ENCODE results near the gene AACS. TPM values are rescaled to one million over a fixed set of nuclear protein-coding genes. Genes with fewer than 3 reads are reported as not detected.

Gene AACS
- polyA plus RNA-seq, 1 experiment, result 18.0 TPM

DNA sequence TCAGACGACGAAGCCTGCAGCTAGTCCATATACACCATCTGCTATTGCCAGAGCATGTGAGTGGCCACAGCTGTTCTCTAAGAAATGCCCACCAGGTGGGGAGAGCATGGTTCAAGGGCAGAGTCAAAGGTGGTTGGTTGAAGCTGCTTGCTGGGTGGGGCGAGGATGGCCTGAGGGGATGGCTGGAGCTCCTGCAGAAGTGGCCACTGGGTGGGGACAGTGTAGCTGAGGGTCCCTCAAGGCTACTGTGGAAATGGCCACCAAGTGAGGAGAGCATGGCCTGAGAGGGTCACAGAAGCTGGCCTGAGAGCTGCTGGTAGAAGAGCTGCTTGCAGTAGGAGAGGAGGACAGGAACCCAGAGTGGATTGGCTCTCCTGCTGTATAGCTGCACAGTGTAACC lies 102.4 kb downstream of the AACS start:
- H3K27me3 ChIP-seq (ENCODE audit: control insufficient read depth, insufficient read depth, low read length), result peaks cover 2% of the 10 kb centered on the region
- H3K9me3 ChIP-seq (ENCODE audit: control insufficient read depth, insufficient read depth, low read length), result no peaks in the 10 kb centered on the region
- H3K4me3 ChIP-seq (ENCODE audit: low read depth, low read length), result no peak overlapping the region
- ChIA-PET POLR2A (no interaction called here), CTCF (no interaction called here)
- H3K27ac ChIP-seq (ENCODE audit: low read depth, low read length), result no peak overlapping the region
- TF ChIP-seq, protein P1, sequence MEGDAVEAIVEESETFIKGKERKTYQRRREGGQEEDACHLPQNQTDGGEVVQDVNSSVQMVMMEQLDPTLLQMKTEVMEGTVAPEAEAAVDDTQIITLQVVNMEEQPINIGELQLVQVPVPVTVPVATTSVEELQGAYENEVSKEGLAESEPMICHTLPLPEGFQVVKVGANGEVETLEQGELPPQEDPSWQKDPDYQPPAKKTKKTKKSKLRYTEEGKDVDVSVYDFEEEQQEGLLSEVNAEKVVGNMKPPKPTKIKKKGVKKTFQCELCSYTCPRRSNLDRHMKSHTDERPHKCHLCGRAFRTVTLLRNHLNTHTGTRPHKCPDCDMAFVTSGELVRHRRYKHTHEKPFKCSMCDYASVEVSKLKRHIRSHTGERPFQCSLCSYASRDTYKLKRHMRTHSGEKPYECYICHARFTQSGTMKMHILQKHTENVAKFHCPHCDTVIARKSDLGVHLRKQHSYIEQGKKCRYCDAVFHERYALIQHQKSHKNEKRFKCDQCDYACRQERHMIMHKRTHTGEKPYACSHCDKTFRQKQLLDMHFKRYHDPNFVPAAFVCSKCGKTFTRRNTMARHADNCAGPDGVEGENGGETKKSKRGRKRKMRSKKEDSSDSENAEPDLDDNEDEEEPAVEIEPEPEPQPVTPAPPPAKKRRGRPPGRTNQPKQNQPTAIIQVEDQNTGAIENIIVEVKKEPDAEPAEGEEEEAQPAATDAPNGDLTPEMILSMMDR (IDR thresholded peaks at IDR 0.05; ENCODE audit: low read depth, low read length), result no peak
- DNase-seq (ENCODE audit: low read depth, low spot score), result no peak

DNA sequence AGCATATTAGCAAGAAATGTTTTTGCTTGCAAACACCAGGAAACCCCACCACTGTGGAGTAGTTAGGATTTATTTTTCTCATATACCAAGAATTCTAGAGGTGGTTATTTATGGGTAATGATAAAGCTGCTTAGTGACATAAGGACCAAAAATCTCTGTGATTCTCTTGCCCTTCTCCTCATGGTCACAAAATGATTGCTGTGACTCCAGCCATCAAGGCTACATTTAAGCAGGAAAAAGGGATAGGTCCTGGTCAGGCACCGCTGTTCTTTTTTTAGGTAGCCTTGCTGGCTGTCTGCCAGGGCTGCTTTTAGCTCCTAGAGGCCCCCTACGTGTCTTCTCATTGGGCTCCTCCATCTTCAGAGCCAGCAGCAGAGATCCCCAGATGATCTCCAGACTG lies 104.2 kb downstream of the AACS start:
- POLR2A ChIA-PET, result no interaction called here
- TF ChIP-seq, protein P1 (IDR thresholded peaks at IDR 0.05; ENCODE audit: low read depth, low read length), result no peak
- DNase-seq (ENCODE audit: low read depth, low spot score), result no peak
- CTCF ChIA-PET, result no interaction called here
- no peak overlapping the region for H3K27ac ChIP-seq (ENCODE audit: low read depth, low read length)
- peaks cover 2% of the 10 kb centered on the region for H3K27me3 ChIP-seq (ENCODE audit: control insufficient read depth, insufficient read depth, low read length)
- H3K9me3 ChIP-seq (ENCODE audit: control insufficient read depth, insufficient read depth, low read length), result no peaks in the 10 kb centered on the region
- H3K4me3 ChIP-seq (ENCODE audit: low read depth, low read length), result no peak overlapping the region

GRCh38 chr12:125169870-125170269 lies 104.6 kb downstream of the AACS start:
- CTCF ChIA-PET, result no interaction called here

DNA sequence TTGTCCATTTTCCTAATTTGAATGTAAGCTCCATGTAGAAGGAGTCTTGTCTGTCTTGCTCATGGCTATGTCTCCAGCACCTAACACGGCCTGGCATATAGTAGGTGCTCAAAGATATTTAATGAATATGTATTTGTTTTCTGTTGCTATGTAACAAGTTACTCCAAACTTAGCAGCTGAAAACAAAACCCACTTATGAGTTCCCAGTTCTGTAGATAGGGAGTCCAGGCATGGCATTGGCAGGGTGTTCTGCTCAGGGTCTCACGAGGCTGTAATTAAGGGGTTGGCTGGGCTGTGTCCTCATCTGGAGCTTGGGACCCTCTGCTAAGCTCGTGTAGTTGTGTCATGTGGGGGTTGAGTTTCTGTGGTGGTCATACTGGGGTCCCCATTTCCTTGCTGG lies 106.0 kb downstream of the AACS start:
- CTCF ChIA-PET, result interaction anchor here (1.4 kb wide), 1 partner anchor 12 kb away, joined by 7 read pairs; no protein-coding TSS in a partner anchor
- POLR2A ChIA-PET, result no interaction called here
- Histone ChIP-seq H3K9me3 (ENCODE audit: control insufficient read depth, insufficient read depth, low read length) (no peaks in the 10 kb centered on the region), H3K27me3 (ENCODE audit: control insufficient read depth, insufficient read depth, low read length) (peaks cover 2% of the 10 kb centered on the region), H3K27ac (ENCODE audit: low read depth, low read length) (no peak overlapping the region), H3K4me3 (ENCODE audit: low read depth, low read length) (no peak overlapping the region)
- TF ChIP-seq, protein P1 (IDR thresholded peaks at IDR 0.05; ENCODE audit: low read depth, low read length), result no peak
- no peak for DNase-seq (ENCODE audit: low read depth, low spot score)

More at GRCh38 chr12:125169870-125170269, 104.6 kb downstream of the AACS start:
- POLR2A ChIA-PET, result no interaction called here
- TF ChIP-seq, protein P1 (IDR thresholded peaks at IDR 0.05; ENCODE audit: low read depth, low read length), result no peak
- H3K4me3 ChIP-seq (ENCODE audit: low read depth, low read length), result no peak overlapping the region
- no peak for DNase-seq (ENCODE audit: low read depth, low spot score)
- peaks cover 2% of the 10 kb centered on the region for H3K27me3 ChIP-seq (ENCODE audit: control insufficient read depth, insufficient read depth, low read length)
- no peak overlapping the region for H3K27ac ChIP-seq (ENCODE audit: low read depth, low read length)
- no peaks in the 10 kb centered on the region for H3K9me3 ChIP-seq (ENCODE audit: control insufficient read depth, insufficient read depth, low read length)

GRCh38 chr12:125172231-125172850 lies 107.1 kb downstream of the AACS start:
- H3K4me3 ChIP-seq (ENCODE audit: low read depth, low read length), result no peak overlapping the region
- ChIA-PET POLR2A (no interaction called here), CTCF (interaction anchor here (2.9 kb wide), 1 partner anchor 10 kb away, joined by 13 read pairs; no protein-coding TSS in a partner anchor)
- no peaks in the 10 kb centered on the region for H3K9me3 ChIP-seq (ENCODE audit: control insufficient read depth, insufficient read depth, low read length)
- H3K27me3 ChIP-seq (ENCODE audit: control insufficient read depth, insufficient read depth, low read length), result peaks cover 2% of the 10 kb centered on the region
- H3K27ac ChIP-seq (ENCODE audit: low read depth, low read length), result no peak overlapping the region
- TF ChIP-seq, protein P1 (IDR thresholded peaks at IDR 0.05; ENCODE audit: low read depth, low read length), result no peak
- no peak for DNase-seq (ENCODE audit: low read depth, low spot score)
